Measurements from ENCODE around the gene USH1G.

- TF ChIP-seq CTCF (optimal IDR thresholded peaks at IDR 0.05 in 1 of 3, IDR thresholded peaks at IDR 0.05 in 1 of 3, conservative IDR thresholded peaks at IDR 0.05 in 1 of 3; ENCODE audit: extremely low read depth in 1 of 3, insufficient read depth in 2 of 3, low read length in 3 of 3): no peak
- TF ChIP-seq EZH2 (IDR thresholded peaks at IDR 0.05; ENCODE audit: low read length): no peak
These were observed 29.0 kb downstream of the USH1G start for GRCh38 chr17:74893936-74894671.

All from keratinocyte (primary cell).